Ramos (cell line): ENCODE results near the gene CEP85L.

Source experiments
- in situ Hi-C: fragments of 300-500 bp; cut with MboI; formaldehyde crosslinking; loops from one replicate; pipeline ENCODE4 v1.14.3; 2022; ENCODE audit warnings: low sequenced_read_pairs; ENCODE audit not compliant: unreplicated experiment

Gene CEP85L

GRCh38 chr6:118586746-118587485 lies 64.5 kb downstream of the CEP85L start:
- in situ Hi-C loops: no loop called here

GRCh38 chr6:118584911-118585310 lies 66.5 kb downstream of the CEP85L start:
- in situ Hi-C loops: no loop called here

GRCh38 chr6:118581489-118581959 lies 69.9 kb downstream of the CEP85L start:
- in situ Hi-C loops: no loop called here

- in situ Hi-C loops: no loop called here
These were observed 70.6 kb downstream of the CEP85L start for GRCh38 chr6:118580585-118581419.

- in situ Hi-C loops: no loop called here
These were observed 71.6 kb downstream of the CEP85L start for GRCh38 chr6:118579786-118580185.

GRCh38 chr6:118578617-118579016 lies 72.8 kb downstream of the CEP85L start:
- in situ Hi-C loops: no loop called here

GRCh38 chr6:118577972-118578371 lies 73.4 kb downstream of the CEP85L start:
- in situ Hi-C loops: no loop called here

GRCh38 chr6:118574051-118574865 lies 77.1 kb downstream of the CEP85L start:
- in situ Hi-C loops: no loop called here

GRCh38 chr6:118571121-118571520 lies 80.3 kb downstream of the CEP85L start:
- in situ Hi-C loops: no loop called here

- in situ Hi-C loops: no loop called here
These were observed 81.9 kb downstream of the CEP85L start for GRCh38 chr6:118569498-118569897.

GRCh38 chr6:118567974-118568373 lies 83.4 kb downstream of the CEP85L start:
- in situ Hi-C loops: no loop called here

GRCh38 chr6:118565311-118565960 lies 86.0 kb downstream of the CEP85L start:
- in situ Hi-C loops: no loop called here

GRCh38 chr6:118562959-118563358 lies 88.4 kb downstream of the CEP85L start:
- in situ Hi-C loops: no loop called here

- in situ Hi-C loops: no loop called here
These were observed 89.1 kb downstream of the CEP85L start for GRCh38 chr6:118562248-118562647.

GRCh38 chr6:118559659-118560058 lies 91.7 kb downstream of the CEP85L start:
- in situ Hi-C loops: loop anchor here (10.0 kb wide), 1 partner anchor 215 kb away; no protein-coding TSS in a partner anchor

GRCh38 chr6:118558464-118559217 lies 92.8 kb downstream of the CEP85L start:
- in situ Hi-C loops: loop anchor here (10.0 kb wide), 1 partner anchor 216 kb away; no protein-coding TSS in a partner anchor

- in situ Hi-C loops: loop anchor here (10.0 kb wide), 1 partner anchor 220 kb away; no protein-coding TSS in a partner anchor
These were observed 96.7 kb downstream of the CEP85L start for GRCh38 chr6:118554698-118555097.

GRCh38 chr6:118553132-118553531 lies 98.3 kb downstream of the CEP85L start:
- in situ Hi-C loops: loop anchor here (10.0 kb wide), 1 partner anchor 222 kb away; no protein-coding TSS in a partner anchor
